GM12873 (cell line): Measurements from ENCODE around the gene FOXP1.

Source experiments
- CTCF ChIP-seq: IDR thresholded peaks from 2 replicates; pipeline ENCODE4 v1.5.1; 2012; ENCODE audit warnings: low read depth, mild to moderate bottlenecking, moderate library complexity, low read length, control low read depth; ENCODE audit not compliant: insufficient read depth; ENCODE audit errors: missing control alignments

The FOXP1 gene

DNA sequence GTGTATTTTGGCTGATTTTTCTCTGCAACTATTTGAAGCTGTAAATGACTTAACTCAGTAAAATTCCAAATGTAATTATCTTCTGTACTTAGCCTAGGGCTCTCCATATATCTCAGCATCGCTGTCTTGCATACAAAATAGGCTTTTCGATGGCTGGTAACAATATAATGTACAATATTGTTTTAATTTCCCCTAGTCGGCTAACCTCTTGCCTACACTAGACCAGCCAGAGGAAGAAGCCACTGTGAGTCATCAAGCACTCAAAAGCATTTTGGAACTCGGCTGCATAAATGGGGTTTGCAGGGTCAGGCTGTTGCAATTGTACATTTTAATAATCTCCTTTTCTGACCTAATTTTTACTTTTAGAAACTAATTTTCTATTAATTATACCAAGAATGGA, 583.8 kb downstream of the FOXP1 start:
- TF ChIP-seq CTCF = no peak

DNA sequence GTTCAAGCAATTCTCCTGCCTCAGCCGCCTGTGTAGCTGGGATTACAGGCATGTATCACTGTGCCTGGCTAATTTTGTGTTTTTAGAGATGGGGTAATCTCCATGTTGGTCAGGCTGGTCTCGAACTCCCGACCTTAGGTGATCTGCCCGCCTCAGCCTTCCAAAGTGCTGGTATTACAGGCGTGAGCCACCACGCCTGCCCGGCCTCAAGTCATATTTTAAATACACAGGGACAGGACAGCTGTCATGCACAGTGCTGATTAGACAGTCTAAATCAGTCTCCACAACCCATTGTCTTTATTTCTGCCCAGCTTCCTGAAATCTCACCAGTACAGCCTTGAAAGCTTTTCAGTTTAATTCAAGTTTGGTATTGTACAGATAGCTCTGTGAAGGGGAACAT, 587.4 kb downstream of the FOXP1 start:
- no peak for TF ChIP-seq CTCF

GRCh38 chr3:70994644-70995043, 588.9 kb downstream of the FOXP1 start:
- TF ChIP-seq CTCF = no peak

DNA sequence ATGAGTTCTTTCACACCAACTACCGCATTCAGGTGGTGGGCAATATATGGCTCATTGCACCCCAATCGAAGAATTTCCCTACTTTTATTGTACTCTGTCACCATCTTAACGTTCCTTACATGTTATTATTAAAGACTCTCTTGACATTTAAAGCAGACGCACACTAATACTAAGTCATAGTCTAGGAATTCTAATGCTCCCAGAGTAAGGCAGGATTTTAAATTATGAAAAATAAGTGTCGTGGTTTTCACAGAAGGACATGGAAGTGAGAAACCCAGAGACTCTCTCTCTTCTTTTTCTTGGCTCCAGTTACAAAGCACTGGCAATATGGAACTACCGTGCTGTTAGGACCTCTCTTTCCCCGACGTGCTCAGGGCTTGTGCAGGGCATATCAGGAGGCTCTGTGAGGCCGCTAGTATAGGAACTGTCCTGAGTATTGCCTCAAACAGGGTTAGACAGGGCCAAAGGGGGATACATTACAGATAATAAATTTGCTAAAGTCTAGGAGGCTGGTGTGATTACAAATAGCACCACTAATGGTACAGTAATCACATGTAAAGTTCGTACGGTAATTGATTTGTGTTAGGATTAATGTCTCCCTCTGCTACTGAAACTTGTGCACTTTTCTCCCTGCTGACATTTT, 590.8 kb downstream of the FOXP1 start:
- TF ChIP-seq CTCF = no peak

DNA sequence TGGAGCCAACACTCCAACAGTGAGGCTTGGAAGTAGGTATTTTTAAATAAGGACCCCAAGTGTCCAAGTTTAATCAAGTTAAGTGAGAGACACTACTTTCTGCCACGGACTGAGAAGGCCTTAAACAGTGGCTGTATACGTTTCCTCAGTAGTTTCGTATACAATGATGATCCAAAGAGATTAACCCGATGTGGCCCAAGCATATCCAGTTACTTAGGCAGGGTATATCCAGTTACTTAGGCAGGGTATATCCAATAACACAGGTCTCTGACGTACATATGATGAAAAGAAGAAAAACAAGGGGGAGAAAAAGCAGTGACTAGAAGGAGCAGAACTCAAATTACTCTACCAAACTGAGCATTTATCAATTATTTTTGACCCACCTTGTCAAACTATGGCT, 591.4 kb downstream of the FOXP1 start:
- no peak for TF ChIP-seq CTCF

DNA sequence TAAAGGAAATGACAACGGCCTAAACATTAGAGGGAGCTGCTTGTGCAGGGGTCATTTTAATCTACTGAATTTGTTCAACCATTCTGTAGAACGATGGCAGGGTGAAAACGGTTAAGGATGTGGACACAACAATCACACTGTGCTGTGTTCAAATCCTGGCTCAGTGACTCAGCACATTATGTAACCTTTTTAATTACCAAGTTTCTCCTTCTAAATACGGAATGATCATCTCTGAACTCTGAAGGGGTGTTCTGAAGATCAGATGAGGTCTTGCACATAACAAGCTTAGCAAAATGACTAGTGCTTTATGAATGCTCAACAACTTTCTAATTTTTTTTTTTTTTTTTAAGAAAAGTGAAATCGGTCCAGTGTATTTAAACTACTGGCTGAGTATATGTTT, 592.8 kb downstream of the FOXP1 start:
- no peak for TF ChIP-seq CTCF

GRCh38 chr3:70990185-70990584, 593.3 kb downstream of the FOXP1 start:
- no peak for TF ChIP-seq CTCF
